ENCODE data around the gene PBRM1.

Gene PBRM1

GRCh38 chr3:52651592-52651991 is 34.1 kb downstream of the PBRM1 start:
- no peak for TF ChIP-seq TAF1 (IDR thresholded peaks at IDR 0.05; ENCODE audit: borderline replicate concordance, low read depth, low read length)
- TF ChIP-seq POLR2A (IDR thresholded peaks at IDR 0.05; ENCODE audit: low read depth, low read length), result no peak
- TF ChIP-seq POLR2AphosphoS5 (IDR thresholded peaks at IDR 0.05; ENCODE audit: low read depth, low read length), result no peak
- DNase-seq (ENCODE audit: insufficient read length) (no peak), FAIRE-seq (no peak)

GRCh38 chr3:52650439-52650838 is 35.3 kb downstream of the PBRM1 start:
- no peak for FAIRE-seq
- no peak for DNase-seq (ENCODE audit: insufficient read length)
- TF ChIP-seq POLR2AphosphoS5 (IDR thresholded peaks at IDR 0.05; ENCODE audit: low read depth, low read length) (no peak), TAF1 (IDR thresholded peaks at IDR 0.05; ENCODE audit: borderline replicate concordance, low read depth, low read length) (no peak), POLR2A (IDR thresholded peaks at IDR 0.05; ENCODE audit: low read depth, low read length) (no peak)

DNA sequence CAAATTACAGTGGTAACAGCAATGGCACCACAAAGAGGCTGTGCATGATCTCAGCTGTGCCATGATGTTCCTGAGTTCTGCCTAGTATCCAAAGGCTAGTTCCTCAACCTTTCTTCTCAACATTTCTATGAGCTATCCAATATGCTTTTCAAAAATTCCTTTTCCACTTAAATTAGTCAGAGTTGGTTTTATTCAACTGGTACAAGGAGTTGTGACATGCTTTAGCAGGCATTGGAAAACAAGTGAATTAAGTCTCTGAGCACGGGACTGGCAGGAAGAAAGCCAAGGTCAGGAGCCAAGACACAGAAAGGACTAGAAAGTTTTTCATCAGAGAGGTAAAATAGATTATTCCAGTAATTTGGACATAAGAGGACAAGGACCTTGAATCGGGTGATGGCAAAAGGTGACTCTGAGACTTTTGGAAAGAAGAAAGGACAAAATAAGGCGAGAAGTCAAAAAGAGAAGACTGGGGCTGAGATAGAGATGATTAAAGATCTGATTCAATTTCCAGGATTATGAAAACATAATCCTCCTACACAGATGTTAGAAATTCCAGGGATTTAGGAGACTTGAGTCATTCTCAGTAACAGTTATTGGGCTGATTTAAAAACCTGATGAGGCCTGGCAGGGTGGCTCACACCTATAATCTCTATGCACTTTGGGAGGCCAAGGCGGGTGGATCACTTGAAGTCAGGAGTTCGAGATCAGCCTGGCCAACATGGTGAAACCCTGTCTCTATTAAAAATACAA is 36.1 kb downstream of the PBRM1 start:
- no peak for FAIRE-seq
- no peak for DNase-seq (ENCODE audit: insufficient read length)
- TF ChIP-seq POLR2A (IDR thresholded peaks at IDR 0.05; ENCODE audit: low read depth, low read length), result no peak
- no peak for TF ChIP-seq POLR2AphosphoS5 (IDR thresholded peaks at IDR 0.05; ENCODE audit: low read depth, low read length)
- no peak for TF ChIP-seq TAF1 (IDR thresholded peaks at IDR 0.05; ENCODE audit: borderline replicate concordance, low read depth, low read length)

DNA sequence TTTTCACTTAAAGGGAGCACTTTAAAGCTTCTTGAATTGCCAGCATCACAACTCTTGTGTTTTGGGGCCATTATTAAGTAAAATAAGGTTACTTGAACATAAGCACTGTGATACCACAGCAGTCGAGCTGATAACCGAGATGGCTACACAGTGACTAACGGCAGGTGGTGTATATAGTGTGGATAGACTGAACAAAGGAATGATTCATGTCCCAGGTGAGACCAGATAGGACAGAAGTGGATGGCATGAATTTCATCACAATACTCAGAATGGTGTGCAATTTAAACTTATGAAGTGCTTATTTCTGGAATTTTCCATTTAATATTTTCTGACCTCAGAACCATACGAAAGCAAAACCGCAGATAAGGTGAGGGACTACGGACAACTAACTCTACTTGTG is 40.2 kb downstream of the PBRM1 start:
- no peak for DNase-seq (ENCODE audit: insufficient read length)
- no peak for FAIRE-seq
- TF ChIP-seq TAF1 (IDR thresholded peaks at IDR 0.05; ENCODE audit: borderline replicate concordance, low read depth, low read length) (no peak), POLR2A (IDR thresholded peaks at IDR 0.05; ENCODE audit: low read depth, low read length) (no peak), POLR2AphosphoS5 (IDR thresholded peaks at IDR 0.05; ENCODE audit: low read depth, low read length) (no peak)

GRCh38 chr3:52636673-52637072 is 49.0 kb downstream of the PBRM1 start:
- no peak for DNase-seq (ENCODE audit: insufficient read length)
- no peak for FAIRE-seq
- TF ChIP-seq POLR2A (IDR thresholded peaks at IDR 0.05; ENCODE audit: low read depth, low read length), result no peak
- no peak for TF ChIP-seq TAF1 (IDR thresholded peaks at IDR 0.05; ENCODE audit: borderline replicate concordance, low read depth, low read length)
- no peak for TF ChIP-seq POLR2AphosphoS5 (IDR thresholded peaks at IDR 0.05; ENCODE audit: low read depth, low read length)

- no peak for DNase-seq (ENCODE audit: insufficient read length)
- FAIRE-seq, result no peak
- TF ChIP-seq POLR2AphosphoS5 (IDR thresholded peaks at IDR 0.05; ENCODE audit: low read depth, low read length) (no peak), POLR2A (IDR thresholded peaks at IDR 0.05; ENCODE audit: low read depth, low read length) (no peak), TAF1 (IDR thresholded peaks at IDR 0.05; ENCODE audit: borderline replicate concordance, low read depth, low read length) (no peak)
These were observed 51.9 kb downstream of the PBRM1 start for GRCh38 chr3:52633786-52634185.

- FAIRE-seq, result peak; percentile 62
- no peak for DNase-seq (ENCODE audit: insufficient read length)
- TF ChIP-seq TAF1 (IDR thresholded peaks at IDR 0.05; ENCODE audit: borderline replicate concordance, low read depth, low read length), result no peak
These were observed 60.7 kb downstream of the PBRM1 start for GRCh38 chr3:52625041-52625440.

- TF ChIP-seq TAF1 (IDR thresholded peaks at IDR 0.05; ENCODE audit: borderline replicate concordance, low read depth, low read length) (no peak), POLR2A (IDR thresholded peaks at IDR 0.05; ENCODE audit: low read depth, low read length) (no peak), POLR2AphosphoS5 (IDR thresholded peaks at IDR 0.05; ENCODE audit: low read depth, low read length) (no peak)
- DNase-seq (ENCODE audit: insufficient read length), result no peak
- FAIRE-seq, result no peak
These were observed 62.4 kb downstream of the PBRM1 start for GRCh38 chr3:52623234-52623792.

DNA sequence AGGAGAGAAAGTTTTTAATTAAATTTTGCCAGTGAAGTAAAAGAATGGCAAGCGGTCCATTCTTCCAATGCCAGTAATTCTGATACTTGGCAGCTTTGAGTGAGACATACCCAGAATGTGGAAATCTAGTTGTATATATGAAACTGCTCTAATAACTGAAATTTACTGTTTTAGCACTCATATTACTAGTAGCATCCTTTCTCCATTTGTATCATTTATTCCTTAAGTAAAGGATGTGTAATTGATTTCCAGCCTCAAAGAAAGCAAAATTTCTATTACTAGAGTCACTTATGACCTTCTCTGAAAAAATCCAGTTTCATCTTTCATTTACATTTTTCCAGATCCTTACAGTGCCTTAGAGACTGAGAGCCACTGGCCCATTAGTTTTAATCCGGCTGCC is 65.1 kb downstream of the PBRM1 start:
- TF ChIP-seq POLR2A (IDR thresholded peaks at IDR 0.05; ENCODE audit: low read depth, low read length) (no peak), POLR2AphosphoS5 (IDR thresholded peaks at IDR 0.05; ENCODE audit: low read depth, low read length) (no peak), TAF1 (IDR thresholded peaks at IDR 0.05; ENCODE audit: borderline replicate concordance, low read depth, low read length) (no peak)

DNA sequence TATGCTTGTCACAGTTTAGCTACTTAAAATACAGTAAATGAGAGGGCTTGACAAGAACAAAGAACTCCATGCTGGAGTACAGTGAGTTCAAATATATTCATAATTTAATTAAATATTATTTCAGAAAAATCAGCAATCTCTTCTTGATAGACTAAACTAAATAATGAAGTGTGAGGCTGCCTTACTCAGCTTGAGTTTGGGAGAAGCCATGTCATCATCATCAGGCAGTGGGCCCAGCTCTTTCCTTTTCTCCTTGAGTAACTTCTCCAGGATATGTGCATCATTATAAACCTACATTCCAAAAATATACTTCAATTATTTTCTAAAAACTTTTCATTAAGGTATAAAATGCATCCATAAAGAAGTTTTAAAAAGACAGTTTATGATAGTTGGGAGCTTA is 70.5 kb downstream of the PBRM1 start:
- no peak for FAIRE-seq
- DNase-seq (ENCODE audit: insufficient read length), result no peak
- TF ChIP-seq POLR2AphosphoS5 (IDR thresholded peaks at IDR 0.05; ENCODE audit: low read depth, low read length) (no peak), POLR2A (IDR thresholded peaks at IDR 0.05; ENCODE audit: low read depth, low read length) (no peak), TAF1 (IDR thresholded peaks at IDR 0.05; ENCODE audit: borderline replicate concordance, low read depth, low read length) (no peak)

More for the DNA sequence above, 65.1 kb downstream of the PBRM1 start:
- FAIRE-seq (no peak), DNase-seq (ENCODE audit: insufficient read length) (no peak)

DNA sequence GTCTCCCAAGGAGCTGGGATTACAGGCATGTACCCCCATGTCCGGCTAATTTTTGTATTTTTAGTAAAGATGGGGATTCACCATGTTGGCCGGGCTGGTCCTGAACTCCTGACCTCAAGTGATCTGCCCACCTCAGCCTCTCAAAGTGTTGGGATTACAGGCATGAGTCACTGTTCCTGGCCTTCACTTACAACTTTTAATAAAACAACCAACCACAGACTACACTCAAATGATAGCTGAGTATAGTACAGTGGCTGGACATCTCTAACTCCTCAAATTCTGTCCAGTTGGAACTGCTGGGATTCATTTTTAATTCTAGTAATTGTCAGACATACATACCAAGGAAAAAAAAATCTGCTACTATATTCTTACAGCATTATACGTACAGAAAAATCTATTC is 71.0 kb downstream of the PBRM1 start:
- DNase-seq (ENCODE audit: insufficient read length), result no peak
- no peak for FAIRE-seq
- TF ChIP-seq POLR2A (IDR thresholded peaks at IDR 0.05; ENCODE audit: low read depth, low read length) (no peak), TAF1 (IDR thresholded peaks at IDR 0.05; ENCODE audit: borderline replicate concordance, low read depth, low read length) (no peak), POLR2AphosphoS5 (IDR thresholded peaks at IDR 0.05; ENCODE audit: low read depth, low read length) (no peak)

DNA sequence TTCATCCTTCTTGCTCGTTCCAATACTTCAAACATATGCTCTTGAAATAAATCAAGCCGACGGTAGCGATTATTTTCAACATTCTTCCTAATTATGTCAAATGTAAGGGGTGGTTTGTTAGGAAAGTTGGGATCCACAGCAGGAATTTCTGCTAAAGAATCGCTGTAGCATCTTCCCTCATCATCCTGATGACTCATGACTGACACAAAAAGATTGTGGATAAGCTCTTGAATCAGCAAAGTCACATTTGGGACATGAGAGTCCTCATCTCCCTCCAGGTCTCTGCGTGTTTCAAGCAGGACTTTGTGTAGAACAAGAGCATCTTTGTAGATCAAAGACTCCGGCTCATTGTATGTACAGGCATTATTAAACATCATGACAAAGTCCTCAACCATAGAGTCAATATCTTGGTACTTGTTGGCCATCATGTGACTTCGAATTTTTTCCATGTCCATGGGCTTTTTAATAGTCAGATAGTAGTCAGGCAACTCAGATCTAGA is 76.3 kb downstream of the PBRM1 start:
- no peak for TF ChIP-seq POLR2A (IDR thresholded peaks at IDR 0.05; ENCODE audit: low read depth, low read length)
- no peak for TF ChIP-seq TAF1 (IDR thresholded peaks at IDR 0.05; ENCODE audit: borderline replicate concordance, low read depth, low read length)
- no peak for TF ChIP-seq POLR2AphosphoS5 (IDR thresholded peaks at IDR 0.05; ENCODE audit: low read depth, low read length)
- DNase-seq (ENCODE audit: insufficient read length), result no peak
- no peak for FAIRE-seq
